Stimulated activated CD8-positive, alpha-beta memory T cell treated with anti-CD3 and anti-CD28 coated beads, Interleukin-12 subunit alpha, Interleukin-12 subunit beta, amount 100 ng/mL, for 4 hours (primary cell): ENCODE measurements around the gene ST6GALNAC6.
"Not testable (repeated sequence)": the region's sequence is repeated elsewhere in the genome, so short reads cannot be mapped to it uniquely, and the experiment has no call there.

Experiments used
- DNase-seq: peaks from one replicate; pipeline ENCODE4 v3.0.0-alpha.2; 2020; ENCODE audit warnings: low read depth

The ST6GALNAC6 gene

DNA sequence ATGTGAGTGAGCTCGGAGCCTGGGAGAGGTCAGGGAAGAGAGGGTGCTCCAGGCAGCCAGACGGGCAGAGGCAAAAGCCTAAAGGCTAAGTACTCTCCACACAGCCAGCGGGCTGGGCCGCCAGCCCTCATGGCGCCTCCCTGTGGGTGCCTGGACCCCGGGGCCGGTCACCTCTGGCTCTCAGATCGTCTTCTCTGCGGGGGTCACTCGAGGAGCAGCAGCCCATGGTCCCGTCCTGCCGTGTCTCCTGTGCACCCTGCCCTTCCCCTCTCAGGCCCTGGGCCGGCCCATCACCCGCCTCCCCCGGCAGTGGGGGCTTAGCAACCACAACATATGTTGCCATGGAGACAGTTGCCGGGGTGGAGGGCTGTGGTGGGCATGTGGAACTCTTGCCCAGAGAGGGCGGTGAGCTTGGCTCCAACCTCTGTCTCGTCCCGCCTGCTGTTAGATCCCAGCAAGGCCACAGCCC is 26.1 kb downstream of the ST6GALNAC6 start:
- DNase-seq: no peak

GRCh38 chr9:127872369-127873222 is 26.8 kb downstream of the ST6GALNAC6 start:
- no peak for DNase-seq

GRCh38 chr9:127871531-127871930 is 27.9 kb downstream of the ST6GALNAC6 start:
- no peak for DNase-seq

- no peak for DNase-seq
These were observed 28.5 kb downstream of the ST6GALNAC6 start for GRCh38 chr9:127870887-127871286.

DNA sequence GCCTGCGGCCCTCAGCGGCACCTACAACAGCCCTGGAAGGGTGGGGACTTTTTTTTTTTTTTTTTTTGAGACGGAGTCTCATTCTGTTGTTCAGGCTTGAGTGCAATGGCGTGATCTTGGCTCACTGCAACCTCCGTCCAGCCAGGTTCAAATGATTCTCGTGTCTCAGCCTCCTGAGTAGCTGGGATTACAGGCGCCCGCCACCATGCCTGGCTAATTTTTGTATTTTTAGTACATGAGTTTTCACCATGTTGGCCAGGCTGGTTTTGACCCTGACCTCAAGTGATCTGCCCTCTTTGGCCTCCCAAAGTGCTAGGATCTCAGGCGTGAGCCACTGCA is 29.3 kb downstream of the ST6GALNAC6 start:
- not testable (repeated sequence) for DNase-seq

DNA sequence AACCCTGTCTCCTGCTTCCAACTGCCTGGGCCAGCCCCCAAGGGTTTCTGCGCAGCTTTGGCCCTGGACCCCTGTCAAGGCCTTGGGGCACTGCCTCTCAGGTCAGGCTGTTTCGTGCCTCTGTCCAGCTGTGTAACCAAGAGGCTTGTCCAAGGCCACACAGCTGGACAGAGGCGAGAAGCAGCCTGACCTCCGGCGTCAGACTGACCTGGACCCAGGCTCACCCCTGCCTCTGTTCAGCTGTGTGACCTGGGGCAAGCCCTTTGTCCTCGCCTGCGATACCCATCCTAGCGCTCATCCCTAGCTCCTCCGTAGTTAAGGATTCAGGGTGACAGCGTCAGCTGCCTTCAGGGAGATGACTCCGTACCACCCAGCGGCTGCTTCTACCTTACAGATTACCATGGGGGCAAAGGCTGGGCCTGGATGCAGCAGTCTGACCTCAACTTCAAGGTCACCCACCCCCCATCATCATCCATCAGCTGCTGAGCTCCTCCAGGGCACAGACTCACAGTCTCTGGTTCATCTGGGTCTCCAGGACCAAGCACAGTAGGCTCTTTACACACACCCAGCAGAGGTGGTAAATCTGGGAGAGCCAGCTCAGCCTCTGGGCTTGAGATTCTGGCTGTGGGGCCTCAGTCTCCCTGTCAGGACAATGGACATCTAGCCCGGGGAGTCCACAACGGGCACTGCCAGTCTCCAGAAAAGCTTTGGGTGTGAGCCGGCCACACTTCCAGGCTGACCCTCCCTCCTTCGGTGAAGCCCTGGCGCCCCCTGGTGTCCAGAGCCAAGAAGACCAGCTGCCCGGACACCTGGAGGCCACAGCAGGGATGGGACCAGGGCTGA is 29.9 kb downstream of the ST6GALNAC6 start:
- DNase-seq: peak; percentile 56

DNA sequence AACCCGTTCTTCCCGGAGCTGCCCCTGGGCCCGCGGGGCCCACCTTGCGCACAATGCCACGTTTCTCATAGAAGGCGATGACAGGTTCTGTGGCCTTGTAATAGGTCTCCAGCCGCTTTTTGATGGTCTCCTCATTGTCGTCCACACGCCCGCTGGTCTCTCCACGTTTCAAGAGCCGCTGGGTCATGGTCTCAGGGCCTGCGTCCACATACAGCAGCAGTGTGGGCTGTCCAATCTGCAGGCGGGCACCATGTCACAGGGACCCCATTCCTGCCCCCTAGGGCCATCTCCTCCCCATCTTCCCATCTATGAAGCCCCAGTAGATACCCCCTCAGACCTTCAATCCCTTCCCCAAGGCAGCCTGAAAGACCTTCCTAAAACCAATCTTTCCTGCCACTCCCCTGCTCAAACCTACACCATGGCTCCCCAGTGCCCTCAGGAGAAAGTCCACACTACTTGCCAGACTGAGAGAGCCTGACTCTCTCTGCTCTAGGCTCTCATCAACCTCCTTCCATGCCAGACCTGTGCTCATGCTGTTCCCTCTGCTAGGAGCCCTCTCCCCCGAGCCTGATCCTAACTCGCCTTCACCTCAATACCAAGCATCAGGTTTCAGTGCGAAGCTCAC is 31.0 kb downstream of the ST6GALNAC6 start:
- DNase-seq: no peak

DNA sequence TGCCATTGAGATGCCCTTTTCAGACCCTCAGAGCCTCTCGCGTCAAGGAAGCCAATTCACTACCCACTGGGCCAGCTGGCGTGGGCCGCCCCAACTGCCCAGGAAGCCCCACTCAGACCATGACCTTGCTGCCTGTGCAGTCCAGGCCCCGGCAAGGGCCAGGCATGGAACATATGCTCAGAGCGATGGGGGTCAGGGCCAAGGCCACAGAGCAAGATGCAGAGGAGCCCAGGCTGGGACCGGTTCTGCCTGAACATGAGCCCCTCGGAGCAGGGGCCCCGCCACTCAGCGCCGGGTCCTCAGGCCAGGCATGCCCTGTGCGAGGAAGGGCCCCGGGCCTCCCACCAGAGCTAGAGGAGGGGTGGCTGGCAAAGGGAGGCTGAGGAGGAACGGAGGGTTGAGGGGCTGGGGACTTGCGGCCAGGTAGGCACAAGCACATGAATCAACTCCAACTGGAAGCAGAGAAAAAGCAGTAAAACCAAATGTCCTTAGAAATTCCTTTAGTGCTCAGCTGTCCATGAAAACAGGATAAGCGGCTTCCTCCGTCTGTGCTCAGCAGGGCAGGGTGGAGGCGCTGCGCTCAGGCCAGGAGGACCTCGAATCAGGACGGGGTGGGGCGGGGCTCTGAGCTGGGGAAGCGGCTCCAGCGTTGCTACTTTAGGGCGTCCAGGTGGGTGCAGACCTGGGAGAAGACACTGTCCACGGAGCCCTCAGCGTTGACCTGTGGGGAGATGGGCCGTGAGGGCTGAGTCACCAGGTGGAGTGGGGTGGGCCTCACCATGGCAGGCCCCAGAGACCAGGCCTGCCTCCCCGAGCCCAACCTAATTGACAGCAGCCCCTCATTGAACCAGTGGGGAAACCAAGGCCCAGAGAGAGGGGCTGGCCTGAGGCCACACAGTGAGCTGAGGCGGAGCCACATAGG is 31.8 kb downstream of the ST6GALNAC6 start:
- no peak for DNase-seq

- no peak for DNase-seq
These were observed 32.9 kb downstream of the ST6GALNAC6 start for GRCh38 chr9:127866535-127866934.

DNA sequence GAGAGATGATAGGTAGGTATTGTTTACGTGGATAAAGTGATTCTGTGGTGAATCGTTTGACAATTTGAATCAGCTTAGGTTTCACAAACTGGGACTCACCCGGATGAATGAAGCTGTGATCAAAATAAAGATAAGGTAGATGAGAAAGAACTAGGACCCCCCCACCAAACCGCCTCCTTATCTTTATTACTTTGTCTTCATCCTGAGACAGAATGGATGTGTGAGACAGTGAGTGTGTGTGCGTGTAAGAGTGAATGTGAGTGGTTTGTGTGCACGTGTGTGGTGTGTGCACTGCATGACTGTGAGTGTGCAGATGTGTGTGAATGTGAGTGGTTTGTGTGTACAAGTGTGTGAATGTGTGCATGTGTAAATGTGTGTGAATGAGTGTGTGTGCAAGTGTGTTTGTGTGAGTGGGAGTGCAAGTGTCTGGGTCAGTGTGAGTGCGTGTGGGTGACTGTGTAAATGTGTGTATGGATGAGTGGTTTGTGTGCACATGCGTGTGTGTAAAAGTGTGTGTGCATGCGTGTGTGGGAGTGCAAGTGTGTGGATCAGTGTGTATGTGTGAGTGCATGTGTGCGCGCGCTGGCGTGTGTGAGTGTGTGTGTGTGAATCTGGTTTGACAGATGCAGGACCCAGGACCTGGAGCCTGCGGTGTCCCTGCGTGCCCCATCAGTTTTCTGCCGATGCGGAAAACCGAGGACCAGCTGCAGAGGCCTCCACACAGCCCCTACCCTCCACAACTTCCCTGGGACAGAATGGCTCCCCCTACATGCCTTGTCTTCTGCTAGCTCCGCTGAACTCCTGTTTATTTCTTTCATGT is 33.5 kb downstream of the ST6GALNAC6 start:
- no peak for DNase-seq

- DNase-seq: no peak
These were observed 36.2 kb downstream of the ST6GALNAC6 start for GRCh38 chr9:127863191-127863621.

DNA sequence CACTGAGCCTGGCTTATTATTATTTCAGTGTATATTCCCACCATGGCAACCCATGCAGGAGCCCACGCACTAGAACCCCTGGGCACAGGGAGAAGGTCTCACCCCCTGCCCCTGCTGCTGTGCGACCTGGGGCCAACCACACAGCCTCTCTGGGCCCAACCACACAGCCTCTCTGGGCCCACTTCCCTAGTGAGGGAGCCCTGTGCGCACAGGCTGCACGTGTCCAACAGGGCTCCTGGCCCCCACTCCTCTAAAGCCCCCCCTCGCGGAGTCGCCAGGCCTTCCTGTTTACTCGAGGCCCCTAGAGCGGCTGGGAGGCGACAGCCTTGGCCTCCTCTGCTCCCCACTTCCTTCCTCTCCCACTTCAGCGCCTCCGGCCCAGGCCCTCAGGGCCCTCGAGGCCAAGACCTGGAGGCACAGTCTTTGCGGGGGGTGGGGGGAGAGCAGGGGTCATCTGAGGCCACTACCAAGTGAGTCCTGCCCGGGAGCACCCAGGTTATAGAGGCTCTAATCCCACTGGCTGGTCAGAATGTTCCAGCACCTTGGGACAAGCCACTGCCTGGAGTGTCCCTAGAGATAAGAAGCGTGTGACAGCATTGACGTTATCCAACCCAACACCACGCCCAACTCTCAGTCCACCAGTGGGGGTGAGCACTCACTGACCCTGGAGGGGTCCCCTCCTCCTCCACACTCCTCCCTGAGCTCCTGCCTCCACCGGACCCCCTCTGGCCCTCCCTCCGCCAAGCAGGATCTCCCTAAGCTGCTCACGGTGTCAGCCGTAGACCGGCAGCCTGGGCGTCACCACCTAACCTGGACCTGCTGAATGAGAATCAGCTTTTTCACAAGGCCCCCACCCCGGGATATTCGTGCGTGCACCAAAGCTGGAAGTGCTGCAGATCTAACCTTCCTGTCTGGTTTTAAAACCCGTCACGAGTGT is 37.1 kb downstream of the ST6GALNAC6 start:
- DNase-seq: peak; percentile 37

DNA sequence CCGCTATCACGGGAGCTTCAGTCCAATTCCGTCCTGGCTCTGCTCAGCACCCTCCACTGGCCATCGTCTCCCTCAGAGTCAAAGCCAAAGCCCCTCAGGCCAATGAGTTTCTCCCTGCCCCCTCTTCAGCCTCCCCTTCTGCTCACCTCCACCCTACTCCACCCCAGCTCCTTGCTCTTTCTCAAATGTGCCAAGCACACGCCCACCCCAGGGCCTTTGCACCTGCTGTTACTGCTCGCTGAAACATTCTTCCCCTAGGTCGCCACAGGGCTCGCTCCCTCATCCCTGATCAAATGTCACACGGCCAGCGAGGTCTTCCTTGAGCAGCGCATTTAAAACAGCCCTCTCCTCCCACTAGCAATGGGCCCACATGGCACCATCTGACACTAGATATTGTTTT is 38.6 kb downstream of the ST6GALNAC6 start:
- no peak for DNase-seq

DNA sequence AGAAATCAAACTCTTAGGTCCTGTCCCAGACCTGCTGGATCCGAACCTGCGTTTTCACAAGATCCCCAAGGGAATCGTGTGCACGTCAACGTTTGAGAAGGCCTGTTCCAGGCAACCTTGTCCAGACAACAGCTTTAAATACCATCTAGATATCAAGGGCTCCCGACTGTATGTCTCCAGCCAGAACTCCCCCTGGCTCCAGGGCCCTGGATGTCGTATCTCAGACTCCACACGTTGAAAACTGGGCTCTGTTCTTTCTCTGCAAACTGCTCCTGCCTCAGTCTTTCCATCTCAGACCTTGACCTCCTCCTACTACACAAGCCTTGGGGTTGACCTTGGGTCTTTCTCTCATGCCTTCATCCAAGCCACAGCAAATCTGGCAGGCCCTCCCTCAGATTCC is 39.1 kb downstream of the ST6GALNAC6 start:
- no peak for DNase-seq

DNA sequence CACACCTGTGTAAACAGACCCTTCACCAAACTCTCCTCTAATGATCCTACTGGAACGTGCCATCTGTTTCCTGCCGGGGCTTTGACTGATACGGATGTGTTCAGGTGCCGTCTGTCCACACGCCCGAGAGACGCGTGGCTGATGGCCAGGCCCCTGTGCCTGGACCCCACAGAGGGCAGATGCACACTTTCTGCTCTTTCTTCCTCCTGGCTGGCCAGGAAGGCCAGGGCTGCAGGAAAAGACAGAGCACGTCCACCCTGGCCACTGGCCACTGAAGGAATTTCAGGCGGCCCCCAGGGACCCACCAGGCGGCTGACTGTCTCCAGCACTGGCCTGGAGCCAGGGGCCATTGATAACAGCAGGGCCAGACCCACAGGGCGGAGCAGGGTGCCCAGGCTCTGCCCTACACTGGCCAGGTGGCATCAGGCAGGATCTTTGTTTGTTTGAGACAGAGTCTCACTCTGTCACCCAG is 41.3 kb downstream of the ST6GALNAC6 start:
- DNase-seq: no peak

GRCh38 chr9:127857278-127857677 is 42.1 kb downstream of the ST6GALNAC6 start:
- DNase-seq: no peak

DNA sequence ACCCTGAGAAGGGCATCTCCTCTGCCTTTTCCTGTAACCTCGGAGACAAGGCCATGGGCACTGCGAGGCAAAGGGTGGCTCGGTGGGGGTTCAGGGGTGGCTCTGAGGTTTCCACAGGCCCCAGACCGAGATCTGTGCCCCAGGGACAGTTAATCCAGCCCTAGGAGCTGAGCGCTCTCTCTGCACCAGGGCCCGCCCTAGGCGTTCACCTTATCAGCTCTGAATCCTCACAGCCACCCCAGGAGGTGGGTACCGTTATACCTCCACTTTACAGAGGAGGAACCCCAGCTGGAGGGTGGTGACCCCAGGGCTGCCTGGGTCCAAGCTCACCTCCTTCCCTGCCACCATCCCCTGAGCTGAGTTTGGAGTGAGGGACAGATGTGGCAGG is 42.7 kb downstream of the ST6GALNAC6 start:
- no peak for DNase-seq

DNA sequence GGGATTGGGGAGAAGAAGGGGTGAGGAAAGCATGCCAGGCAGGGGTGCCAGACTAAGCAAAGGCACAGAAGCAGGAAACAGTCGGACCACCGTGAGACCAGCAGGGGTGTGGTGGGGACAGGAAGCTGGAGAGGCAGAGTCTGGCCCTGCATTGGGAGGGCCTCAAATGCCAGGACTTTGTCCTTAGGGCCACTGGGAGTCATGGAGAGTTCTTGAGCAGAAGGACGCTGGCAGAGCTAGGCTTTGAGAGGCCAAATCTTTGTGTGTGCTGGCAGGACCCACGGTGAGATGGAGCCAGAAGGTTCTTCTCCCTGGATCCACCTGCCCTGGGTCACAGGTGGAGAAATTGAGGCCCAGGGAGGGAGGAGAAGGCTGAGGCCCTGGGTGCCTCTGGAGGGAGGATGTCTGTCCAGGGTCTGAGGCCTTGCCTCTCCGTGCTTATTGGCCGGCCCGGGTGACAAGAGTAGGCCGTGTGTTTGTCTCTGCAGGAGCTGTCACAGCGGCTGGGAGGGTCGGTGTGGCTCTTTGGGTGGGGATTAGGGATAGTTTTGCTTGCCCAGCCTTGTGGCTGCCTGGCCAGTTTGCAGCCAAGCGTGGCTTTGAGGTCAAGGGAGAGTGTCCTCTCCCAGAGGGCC is 43.2 kb downstream of the ST6GALNAC6 start:
- no peak for DNase-seq

DNA sequence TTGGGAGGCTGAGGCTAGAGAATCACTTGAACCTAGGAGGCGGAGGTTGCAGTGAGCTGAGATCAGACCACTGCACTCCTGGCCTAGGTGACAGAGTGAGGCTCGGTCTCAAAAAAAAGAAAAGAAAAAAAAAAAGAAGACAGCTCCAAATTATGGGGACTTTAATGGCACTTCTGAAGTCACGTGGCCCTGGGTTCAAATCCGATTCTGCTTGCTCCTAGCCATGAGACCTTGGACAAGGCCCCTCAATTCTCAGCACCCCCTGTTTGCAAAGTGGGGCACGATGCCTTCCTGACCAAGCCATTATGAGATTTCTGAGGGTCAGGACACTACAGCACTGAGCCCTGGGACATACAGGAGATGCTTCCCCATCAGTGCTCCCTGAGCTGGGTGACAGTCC is 43.9 kb downstream of the ST6GALNAC6 start:
- no peak for DNase-seq
